G401 (cell line): ENCODE measurements around the gene NAA50. TPM values are rescaled to one million over a fixed set of nuclear protein-coding genes. Genes with fewer than 3 reads are reported as not detected.
A peak's percentile ranks its signal among the peaks of the same experiment; 100 is the strongest.

ENCODE experiments used
- DNase-seq: peaks from one replicate; pipeline ENCODE4 v3.0.0-alpha.2; 2015; ENCODE audit warnings: low spot score
- in situ Hi-C: cut with HindIII; loops from 2 replicates; pipeline ENCODE4 v1.10.0; 2016; ENCODE audit warnings: low sequenced_read_pairs, mixed read lengths
- total RNA-seq: library from RNA; depleted of rRNA; stranded (reverse); fragments of >200 nt; shearing (Covaris generic); gene quantifications from 2 replicates; pipeline ENCODE4 v1.2.3, GENCODE V29; 2014; rRNA removed

The NAA50 gene
- total RNA-seq: 47.2 and 60.2 TPM in 2 replicates

DNA sequence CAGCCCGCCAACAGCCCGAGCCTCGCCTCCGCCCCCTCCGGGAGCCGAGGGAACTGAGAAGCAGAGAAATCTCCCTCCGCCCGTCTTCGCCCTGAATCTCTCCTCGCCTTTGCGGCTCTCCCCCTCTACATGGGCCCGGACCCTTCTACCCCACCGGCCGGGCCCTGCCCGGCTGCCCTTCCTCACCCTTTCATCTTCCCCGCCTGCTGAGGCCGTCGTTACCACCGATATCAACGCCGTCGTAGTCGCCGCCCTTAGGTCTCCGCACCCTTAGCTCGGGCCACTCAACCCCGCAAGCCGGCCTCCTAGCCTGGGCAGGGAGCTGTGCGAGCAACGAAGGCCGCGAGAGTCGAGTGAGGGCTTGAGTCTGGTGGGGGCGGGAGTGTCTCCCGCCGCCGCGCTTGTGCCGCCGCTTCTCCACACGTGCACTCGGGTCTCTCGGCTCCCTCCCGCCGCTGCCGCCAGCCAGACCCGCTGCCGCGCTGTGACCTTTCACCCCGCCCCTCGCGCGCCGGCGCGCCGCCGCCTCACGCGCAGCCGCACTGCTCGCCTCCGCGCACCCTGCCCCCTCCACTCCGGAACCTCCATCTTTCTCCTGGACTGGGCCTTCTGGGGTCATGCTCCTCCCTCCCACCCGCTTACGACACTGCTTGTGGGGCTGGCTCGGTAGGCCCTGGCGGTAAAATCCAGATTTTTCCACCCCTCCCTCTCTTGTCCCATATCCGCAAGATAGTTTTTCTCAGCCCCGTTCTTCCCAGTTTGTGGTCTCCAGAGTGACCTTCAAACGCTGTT, at the start of gene NAA50:
NAA50 (minus strand) TSS at position 494 of the 792 bp plus-strand sequence; CDS start at position 194, 300 bp downstream.
- in situ Hi-C loops: no loop called here
- peak; percentile 91 for DNase-seq

DNA sequence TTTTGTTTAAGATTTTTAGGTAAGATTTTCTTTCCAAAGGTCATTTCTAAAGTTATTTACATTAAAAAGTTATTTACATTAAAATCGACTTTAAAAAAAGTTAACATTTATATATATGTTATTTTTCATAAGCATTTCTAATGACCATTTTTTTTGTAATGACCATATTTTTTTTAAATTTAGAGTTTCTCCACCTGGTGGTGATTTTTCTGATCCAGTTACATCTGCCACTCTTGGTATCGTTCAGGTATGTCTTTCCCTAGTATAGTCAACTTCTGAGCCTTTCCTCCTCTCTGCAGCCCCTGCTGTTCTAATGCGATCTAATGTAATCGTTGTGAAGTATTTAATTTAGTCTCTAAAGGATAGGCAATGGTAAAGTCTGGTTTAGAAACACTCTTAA, 49.6 kb upstream of the NAA50 start:
- in situ Hi-C loops: no loop called here
- DNase-seq: no peak

DNA sequence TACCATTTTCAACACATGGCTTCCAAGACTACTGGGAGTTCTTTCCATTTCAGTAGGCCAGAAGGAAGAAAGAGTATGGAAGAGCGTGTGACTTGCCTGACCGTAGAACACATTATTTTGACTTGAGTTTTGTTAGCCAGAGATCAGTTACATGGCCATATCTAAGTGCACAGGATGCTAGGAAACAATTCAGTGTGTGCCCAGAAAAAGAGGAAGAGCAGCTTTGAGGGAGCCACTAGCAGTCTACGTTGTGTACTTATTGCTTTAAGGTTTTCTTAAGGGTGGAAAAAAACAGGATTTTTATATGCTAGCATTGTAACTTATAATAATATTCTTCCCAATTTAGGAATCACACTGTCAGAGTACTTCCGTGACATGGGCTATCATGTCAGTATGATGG, 48.5 kb upstream of the NAA50 start:
- DNase-seq: no peak
- in situ Hi-C loops: no loop called here

DNA sequence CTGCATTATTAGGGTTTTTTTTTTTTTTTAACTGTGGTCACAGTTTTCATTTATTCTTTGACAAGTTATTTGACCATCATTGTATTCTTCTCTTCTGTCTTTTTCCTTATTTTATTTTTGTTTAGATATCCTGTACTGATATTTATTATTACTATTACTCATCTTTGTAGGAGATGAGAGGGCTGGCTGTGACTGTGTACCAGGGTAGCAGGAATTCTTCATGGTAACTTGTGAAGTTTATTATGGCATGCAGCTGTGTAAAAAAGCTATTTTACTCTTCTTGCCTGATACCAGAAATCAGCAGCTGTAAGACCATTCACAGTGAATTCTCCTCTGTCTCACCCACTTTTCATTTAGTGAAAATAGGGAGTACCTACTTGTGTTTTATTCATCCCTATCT, 45.3 kb upstream of the NAA50 start:
- DNase-seq: no peak
- in situ Hi-C loops: no loop called here

DNA sequence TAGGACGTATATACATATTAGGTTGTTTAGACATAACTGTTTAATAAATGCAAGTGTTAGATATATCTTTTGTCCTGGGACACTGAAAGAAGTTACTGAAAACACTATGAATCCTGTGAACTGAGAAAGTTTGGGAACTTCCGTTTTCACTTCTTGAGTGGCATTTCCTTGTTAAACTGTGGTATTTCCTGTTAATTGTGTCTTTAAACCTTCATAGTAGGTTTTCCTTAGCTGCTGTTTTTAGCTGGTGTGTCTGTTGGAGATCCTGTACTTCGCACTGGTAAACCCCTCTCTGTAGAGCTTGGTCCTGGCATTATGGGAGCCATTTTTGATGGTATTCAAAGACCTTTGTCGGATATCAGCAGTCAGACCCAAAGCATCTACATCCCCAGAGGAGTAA, 37.9 kb upstream of the NAA50 start:
- in situ Hi-C loops: no loop called here
- DNase-seq: no peak

DNA sequence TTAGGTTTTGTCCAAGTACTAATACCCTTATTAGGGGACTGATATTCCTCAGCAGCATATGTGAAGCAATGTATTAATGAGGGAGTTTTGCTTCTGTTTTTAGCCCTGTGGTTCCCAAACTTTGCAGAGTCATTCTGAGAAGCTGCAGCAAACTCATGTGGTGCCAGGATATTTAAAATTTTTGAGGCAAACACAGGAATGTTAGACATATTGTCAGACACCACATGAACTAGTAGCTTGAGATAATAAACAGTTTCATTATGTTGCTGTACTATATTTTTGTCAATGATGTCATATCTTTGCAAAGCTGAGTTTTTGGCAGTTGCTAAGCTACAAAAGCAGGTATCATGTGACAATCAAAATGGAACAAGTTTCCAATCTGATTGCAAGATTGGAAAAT, 37.4 kb upstream of the NAA50 start:
- DNase-seq: no peak
- in situ Hi-C loops: no loop called here

DNA sequence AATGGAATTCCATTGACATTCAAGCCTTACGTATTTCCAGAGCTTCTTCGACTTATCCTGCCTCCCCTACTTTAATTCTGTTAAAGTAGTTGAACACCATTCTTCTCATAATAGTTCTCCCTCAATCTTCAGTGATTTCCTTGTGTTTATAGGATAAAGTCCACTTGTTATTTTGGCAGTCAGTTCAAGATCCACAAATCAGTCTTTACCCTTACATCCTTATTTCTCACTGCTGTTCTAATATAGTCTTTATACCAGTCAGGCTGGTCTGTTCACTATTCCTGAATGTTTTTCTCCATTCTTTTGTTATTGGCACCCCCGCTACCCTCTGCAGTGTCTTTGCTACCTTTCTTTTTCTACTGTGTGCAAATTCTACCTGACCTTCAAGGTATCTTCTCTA, 30.5 kb upstream of the NAA50 start:
- in situ Hi-C loops: no loop called here
- DNase-seq: no peak

DNA sequence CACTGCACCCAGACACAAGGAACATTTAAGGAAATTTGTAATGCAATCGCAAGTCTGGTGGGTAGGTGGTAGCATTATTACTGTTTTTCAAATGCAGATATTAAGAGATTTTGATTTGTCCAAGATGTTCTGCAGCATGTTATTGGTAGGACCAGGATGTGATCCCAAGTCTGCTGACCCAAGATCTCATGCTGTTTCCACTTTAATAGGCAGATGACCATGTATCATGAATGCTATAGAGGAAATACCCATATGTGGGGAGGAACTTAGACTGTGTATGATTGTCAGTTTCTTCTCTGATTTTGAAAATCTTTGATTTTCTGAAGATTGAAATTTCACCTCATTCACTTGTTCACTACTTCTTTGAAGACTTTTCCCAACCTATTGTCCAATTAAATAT, 29.5 kb upstream of the NAA50 start:
- no peak for DNase-seq
- in situ Hi-C loops: no loop called here

DNA sequence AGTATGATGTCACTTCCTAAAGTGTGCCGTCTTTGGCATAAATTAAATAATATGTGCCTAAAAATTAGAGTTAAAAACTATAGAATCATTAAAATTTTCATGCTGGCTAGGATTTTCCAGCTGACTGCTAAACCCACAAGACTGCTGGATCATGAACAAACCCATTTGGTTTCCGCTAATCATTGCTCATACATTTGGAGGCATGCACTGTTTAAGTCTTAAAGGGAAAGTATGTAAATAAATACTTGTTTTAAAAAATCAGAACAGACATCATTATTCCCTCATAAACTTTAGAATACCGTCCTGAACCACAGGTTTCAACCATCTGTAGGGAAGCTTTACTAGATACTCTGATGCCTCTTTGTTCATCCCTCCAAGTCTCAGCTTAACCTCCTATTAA, 27.3 kb upstream of the NAA50 start:
- no peak for DNase-seq
- in situ Hi-C loops: no loop called here

DNA sequence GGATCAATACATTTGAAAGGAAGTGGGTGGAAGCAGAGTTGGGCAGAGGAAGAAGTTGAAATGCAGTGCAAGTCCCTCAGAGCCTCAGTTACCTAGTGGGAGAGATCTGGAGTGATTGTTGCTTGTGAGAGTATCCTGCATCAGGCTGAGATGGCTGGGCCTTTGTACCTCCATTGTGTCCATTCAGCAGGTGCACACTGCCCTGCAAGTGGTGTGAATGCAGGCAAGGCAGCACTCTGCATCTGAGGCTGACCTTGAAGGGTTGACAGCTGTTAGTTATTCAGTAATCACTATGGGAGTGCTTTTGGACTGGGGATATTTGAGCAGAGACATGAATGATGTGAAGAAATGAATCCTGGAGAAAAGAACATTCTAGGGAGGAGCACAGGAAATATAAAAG, 25.9 kb upstream of the NAA50 start:
- no peak for DNase-seq
- in situ Hi-C loops: no loop called here

DNA sequence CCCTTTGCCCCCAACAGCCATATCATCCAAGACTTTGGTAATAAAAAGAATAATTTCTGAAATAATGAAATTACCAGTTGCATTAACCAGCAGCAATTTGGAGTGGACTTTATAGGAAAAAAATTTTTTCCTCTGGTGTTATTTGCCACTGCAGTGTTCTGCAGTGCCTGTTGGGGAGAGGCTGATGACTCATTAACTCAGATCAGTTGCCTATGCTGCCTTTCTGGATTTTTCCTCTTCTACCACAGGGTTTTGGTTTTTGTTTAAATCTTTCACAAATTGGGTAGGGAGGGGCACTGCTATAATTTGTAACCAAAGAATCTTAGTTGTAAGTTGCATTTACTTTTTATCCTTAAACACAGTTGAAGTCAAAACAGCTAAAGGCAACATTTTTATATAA, 23.5 kb upstream of the NAA50 start:
- DNase-seq: no peak
- in situ Hi-C loops: no loop called here

DNA sequence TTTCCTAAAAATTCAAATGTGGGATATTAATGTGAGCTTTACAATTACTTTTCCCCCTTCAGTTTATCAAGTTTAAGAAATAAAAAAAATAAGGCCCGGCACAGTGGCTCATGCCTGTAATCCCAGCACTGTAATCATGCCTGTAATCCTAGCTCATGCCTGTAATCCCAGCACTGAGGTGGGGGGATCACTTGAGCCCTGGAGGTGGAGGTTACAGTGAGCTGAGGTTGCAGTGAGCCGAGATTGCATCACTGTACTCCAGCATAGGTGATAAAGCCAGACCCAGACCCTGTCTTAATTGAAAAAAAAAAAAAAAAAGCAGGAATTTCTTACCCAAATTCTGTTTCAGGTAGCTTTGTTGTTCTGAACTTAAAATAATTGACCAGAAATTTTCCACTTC, 18.6 kb upstream of the NAA50 start:
- in situ Hi-C loops: no loop called here
- DNase-seq: no peak

DNA sequence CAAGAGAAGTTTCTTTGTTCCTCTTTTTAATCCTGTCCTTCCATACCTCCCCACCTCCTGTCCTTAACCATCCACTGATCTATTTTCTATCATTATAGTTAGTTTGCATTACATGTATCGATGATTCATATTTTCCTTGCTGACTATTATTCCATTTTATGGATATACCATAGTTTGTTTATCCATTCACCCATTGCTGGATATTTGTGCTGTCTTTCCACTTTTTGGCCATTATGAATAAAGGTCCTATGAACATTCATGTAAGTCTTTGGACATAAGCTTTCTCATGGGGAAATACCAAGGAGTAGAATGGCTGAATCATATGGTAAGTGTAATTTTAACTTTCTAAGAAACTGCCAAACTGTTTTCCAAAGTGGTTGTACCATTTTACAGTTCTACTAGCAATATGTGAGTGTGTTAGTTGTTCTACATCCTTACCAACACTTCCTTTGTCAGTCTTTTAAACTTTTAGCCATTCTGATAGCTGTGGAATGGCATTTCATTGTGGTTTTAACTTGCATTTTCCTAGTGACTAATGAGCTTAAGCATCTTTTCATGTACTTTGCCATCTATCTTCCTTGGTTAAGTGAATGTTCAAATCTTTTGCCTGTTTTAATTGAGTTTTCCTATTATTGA, 12.5 kb upstream of the NAA50 start:
- in situ Hi-C loops: no loop called here
- no peak for DNase-seq

DNA sequence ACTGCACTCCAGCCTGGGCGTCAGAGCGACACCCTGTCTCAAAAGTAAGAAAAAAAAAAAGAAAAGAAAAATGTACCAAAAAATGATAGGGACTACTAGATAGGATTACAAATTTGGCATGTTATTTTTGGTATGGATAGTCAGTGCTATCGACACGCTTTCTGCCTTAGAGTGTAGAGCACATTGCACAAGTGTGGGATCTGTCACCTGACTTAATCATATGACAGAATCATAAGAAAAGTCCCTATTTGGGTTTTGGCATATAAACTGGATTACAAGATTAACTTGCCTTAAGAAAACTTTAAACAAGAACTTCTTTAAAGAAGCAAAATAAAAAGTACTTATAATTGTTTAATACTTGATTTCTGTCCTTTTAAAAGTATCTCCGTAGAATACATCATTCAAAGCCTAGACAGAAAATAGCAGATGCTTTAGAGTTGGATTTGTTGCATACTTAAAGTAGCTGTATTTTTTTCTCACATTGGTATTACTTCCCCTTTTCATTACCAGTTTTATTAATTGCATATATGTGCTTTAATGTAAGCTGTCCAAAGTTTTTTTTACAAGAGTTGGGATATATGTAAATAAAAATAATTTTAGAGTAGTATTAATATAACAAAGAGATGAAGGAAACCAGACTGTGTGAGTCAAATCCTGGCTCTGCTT, 8.6 kb upstream of the NAA50 start:
- in situ Hi-C loops: no loop called here
- no peak for DNase-seq

DNA sequence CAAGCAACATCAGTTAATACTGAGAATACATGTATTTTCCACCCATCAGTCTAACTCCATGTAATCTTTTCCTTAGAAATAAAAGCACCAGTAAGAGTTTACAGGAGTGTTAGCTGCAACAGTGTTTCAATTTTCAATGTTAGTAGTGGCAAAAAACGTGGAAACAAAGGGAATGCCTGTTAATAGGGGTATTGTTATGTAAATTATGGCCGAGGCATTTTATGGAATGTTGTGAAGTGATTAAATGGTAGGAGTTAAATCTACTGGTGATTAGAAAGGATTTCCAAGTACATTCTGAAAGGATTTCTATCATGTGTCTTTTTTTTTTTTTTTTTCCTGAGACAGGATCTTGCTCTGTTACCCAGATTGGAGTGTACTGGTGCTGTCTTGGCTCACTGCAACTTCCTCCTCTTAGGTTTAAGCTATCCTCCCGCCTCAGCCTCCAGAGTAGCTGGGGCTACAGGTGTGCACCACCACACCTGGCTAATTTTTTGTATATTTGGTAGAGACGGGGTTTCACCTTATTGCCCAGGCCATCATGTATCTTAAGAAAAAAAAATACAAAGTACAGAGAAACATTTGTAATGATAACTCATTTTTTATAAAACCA, 7.4 kb upstream of the NAA50 start:
- in situ Hi-C loops: no loop called here
- no peak for DNase-seq

DNA sequence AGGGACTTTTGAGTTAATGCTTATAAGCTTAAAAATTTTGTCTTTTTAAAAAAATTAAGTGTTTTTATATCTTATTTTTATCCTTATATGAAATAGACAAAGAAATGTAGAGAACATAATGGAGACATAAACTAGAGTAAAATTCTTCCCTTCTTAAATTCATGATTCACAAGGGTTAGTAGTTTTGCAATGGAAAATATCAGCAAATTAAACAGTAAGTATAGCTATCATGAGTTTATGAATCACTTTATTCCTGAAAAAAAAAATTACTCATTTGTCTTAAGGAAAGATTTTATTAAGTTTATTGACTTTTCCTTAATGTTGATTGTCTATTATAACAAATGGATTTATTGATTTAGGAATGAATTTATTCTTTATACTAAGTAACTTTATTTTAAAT, 5.1 kb upstream of the NAA50 start:
- in situ Hi-C loops: no loop called here
- no peak for DNase-seq

DNA sequence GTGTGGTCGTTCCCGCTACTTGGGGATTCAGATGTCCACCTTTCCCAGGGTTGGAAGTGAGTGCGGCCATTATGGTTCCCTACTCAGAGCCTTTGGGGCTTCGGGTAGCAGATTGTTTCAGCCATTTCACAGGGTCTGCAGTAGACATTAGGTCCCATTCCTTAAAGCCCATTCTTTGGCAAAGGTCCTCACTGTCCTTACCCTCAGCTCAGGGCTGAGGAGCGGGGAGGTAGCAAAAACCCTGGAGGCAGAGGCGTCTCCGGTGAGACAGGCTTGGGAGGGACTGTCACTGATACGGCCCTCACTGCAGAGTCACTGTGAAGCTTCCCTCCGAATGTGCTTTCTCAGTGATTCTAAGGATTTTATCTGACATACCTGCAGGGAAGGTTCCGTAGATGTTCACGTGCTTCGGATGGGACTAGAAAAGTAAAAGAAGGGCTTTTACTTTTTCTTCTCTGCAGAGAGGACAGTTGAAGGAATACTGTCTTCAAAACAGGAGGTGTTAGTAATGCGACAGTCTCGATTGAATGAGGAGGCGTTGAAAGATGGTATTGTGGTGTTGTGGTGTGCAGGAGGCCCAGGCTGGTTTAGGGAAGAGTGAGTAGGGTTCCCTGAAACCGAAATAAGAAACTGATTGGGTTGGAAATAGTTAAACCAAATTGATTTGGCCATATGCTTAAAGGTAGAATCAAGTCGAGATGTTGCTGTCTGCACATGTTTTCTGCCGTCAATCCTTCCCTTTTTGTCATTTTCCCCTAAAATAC, 1.4 kb upstream of the NAA50 start:
- DNase-seq: no peak
- in situ Hi-C loops: no loop called here

DNA sequence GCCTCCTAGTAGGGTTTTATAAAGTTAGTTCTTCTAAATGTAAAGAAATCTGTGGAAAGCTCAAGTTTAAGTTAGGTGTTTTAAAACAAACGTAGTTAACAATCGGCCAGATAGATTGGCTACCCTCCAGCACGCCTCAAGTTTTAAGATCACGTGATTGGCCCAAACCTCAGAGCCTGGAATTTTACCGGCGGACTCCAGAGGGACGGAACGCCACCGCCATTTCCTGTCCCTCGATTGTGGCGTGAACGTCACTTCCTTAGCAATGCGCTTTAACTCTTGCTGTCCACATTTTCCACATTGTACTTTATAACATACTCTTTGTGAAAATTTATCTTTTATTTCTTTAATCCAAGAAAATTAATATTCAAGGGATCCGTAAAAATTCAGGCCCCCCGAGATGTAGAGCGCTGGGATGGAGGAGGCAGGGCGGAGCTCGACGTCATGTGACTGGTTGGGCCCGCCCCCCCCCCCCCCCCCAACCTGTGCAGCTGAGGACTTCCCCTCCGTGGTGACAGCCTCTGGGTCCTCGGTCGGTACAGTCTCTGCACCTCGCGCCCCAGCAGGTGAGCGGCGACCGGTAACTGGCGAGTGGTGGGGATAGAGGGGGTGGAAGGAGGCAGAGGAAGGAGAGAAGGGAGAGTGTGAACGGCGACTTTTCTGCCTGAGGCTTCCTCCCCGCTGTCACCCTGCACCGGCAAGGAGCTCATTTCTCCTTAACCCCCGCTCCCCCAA, 666 bp upstream of the NAA50 start, which contains the start of gene ATP6V1A:
ATP6V1A (plus strand) TSS at position 488 of the 735 bp plus-strand sequence. CDS start 31,719 bp downstream, outside the sequence.
- peak; percentile 98 for DNase-seq
- in situ Hi-C loops: no loop called here
